K562 (cell line): ENCODE results near the gene LYPD5. TPM values are rescaled to one million over a fixed set of nuclear protein-coding genes. Genes with fewer than 3 reads are reported as not detected.

ENCODE experiments used
- C11orf30 ChIP-seq: fragments of 450-650 bp; IDR thresholded peaks from 2 replicates; pipeline ENCODE4 v1.6.1; 2016; ENCODE audit warnings: low read depth, mild to moderate bottlenecking
- HOXB6 ChIP-seq: fragments of 250-450 bp; sonication (Bioruptor Pico); IDR thresholded peaks from 2 replicates; pipeline ENCODE4 v1.5.1; 2022; ENCODE audit warnings: mild to moderate bottlenecking, borderline replicate concordance
- ILK ChIP-seq: fragments of 450-650 bp; IDR thresholded peaks from 2 replicates; pipeline ENCODE4 v1.6.1; 2016; ENCODE audit warnings: missing genetic modification characterization, low read depth, mild to moderate bottlenecking, missing compliant biosample characterization, moderate library complexity, borderline replicate concordance
- NELFE ChIP-seq: IDR thresholded peaks from 2 replicates; pipeline ENCODE4 v1.6.1; 2011; ENCODE audit warnings: mild to moderate bottlenecking; ENCODE audit not compliant: insufficient read depth, insufficient read length
- PPARD ChIP-seq: fragments of 250-450 bp; sonication (Bioruptor Pico); IDR thresholded peaks from 2 replicates; pipeline ENCODE4 v1.8.0; 2022; ENCODE audit warnings: inconsistent platforms, mild to moderate bottlenecking, moderate library complexity
- ZNF274 ChIP-seq: IDR thresholded peaks from 2 replicates; pipeline ENCODE4 v1.6.1; 2011; ENCODE audit warnings: low read depth, mild to moderate bottlenecking, low read length, moderate library complexity, borderline replicate concordance
- ZNF3 ChIP-seq: fragments of 250-450 bp; sonication (Bioruptor Pico); IDR thresholded peaks from 2 replicates; pipeline ENCODE4 v1.5.0; 2021; ENCODE audit warnings: mild to moderate bottlenecking, moderate library complexity
- ZNF695 ChIP-seq: fragments of 450-650 bp; formaldehyde crosslinking; IDR thresholded peaks from 2 replicates; pipeline ENCODE4 v1.4.0; 2020; ENCODE audit warnings: mild to moderate bottlenecking, moderate library complexity
- polyA plus RNA-seq, 8 experiments: library from polyadenylated mRNA; depleted of rRNA in 4 of 8; stranded (reverse) in 5 of 8; unstranded in 3 of 8; fragments of >200 nt; fragmentation: Nextera tagmentation in 2 of 8; fragmentation: Illumina TruSeq in 1 of 8; extraction: Ambion mirVana in 2 of 8; extraction: Trizol in 1 of 8; gene quantifications; 2 replicates each; pipeline versions ENCODE4 v1.2.1 to v1.2.3, GENCODE V29; 2011 to 2014; ENCODE audit warnings: inconsistent platforms in 1 of 8, missing spikeins in 1 of 8
- total RNA-seq, 7 experiments: library from RNA; depleted of rRNA in 6 of 7; stranded (reverse); fragments of >200 nt in 6 of 7; fragmentation: Illumina TruSeq in 2 of 7; extraction: Trizol in 2 of 7; gene quantifications; 2 replicates each; pipeline versions ENCODE4 v1.2.1 to v1.2.3, GENCODE V29; 2011 to 2021; ENCODE audit warnings: low replicate concordance in 1 of 7
- TF ChIP-seq, protein P1 (sequence below), 2 experiments: fragments of 450-650 bp; conservative IDR thresholded peaks; 2 replicates each; pipeline ENCODE4 v1.6.1; 2017; ENCODE audit warnings: mild to moderate bottlenecking in 2 of 2, moderate library complexity in 2 of 2
- TF ChIP-seq, protein P2 (sequence below): fragments of 450-650 bp; formaldehyde crosslinking; IDR thresholded peaks from 2 replicates; pipeline ENCODE4 v1.4.0; 2022; ENCODE audit warnings: missing genetic modification characterization

The LYPD5 gene
- total and polyA plus RNA-seq, 9 of the 15 experiments (the other 6 are each of a cell fraction or from before 2014, with no cell fraction given): 0.03 to 0.22 (median 0.10) TPM; not detected in 3

DNA sequence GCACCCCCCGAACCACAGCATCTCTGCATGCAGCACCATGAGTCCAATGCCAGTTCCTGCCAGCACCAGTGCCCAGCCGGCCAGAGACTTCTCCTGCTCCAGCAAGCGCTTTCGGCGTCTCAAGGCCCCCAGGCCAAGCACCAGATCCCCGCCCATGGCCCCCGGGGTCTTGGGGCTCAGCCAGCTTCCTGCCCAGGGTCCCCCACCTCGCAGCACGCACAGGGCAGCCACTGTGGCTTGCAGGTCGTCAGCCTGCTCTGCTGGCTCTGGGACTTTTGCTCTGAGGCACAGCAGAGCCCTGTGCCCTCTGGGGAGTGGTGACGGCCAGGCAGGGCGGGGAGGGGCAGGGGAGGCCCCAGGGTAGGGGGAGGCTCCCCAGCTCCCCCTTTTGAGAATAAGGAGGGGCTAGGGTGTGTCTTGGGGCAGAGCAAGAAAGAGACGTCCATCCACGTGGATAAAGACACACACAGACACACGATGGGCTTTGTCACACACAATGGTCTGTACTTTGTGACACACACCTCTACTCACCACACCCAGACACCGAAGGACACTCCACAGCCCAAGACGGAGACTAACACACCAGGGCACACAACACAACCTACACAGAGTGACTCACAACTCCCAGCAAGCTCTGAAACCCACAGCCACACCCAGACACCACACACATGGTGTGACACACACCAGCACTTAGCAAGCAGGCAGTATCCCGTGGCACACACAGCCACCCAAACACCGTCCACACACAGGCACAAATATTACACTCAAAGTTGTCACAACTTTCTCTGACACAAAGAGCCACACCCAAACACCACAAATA is 21.3 kb downstream of the LYPD5 start, which contains the start of gene KCNN4 (continued):
- TF ChIP-seq, protein P1, sequence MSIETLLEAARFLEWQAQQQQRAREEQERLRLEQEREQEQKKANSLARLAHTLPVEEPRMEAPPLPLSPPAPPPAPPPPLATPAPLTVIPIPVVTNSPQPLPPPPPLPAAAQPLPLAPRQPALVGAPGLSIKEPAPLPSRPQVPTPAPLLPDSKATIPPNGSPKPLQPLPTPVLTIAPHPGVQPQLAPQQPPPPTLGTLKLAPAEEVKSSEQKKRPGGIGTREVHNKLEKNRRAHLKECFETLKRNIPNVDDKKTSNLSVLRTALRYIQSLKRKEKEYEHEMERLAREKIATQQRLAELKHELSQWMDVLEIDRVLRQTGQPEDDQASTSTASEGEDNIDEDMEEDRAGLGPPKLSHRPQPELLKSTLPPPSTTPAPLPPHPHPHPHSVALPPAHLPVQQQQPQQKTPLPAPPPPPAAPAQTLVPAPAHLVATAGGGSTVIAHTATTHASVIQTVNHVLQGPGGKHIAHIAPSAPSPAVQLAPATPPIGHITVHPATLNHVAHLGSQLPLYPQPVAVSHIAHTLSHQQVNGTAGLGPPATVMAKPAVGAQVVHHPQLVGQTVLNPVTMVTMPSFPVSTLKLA (conservative IDR thresholded peaks at IDR 0.05): peak; percentile 65 to 80; a peak in 3 of 4 replicates
- TF ChIP-seq ZNF3 (no peak), ZNF274 (no peak), C11orf30 (no peak), ZNF695 (CRISPR knock-in tag) (no peak), PPARD (no peak), HOXB6 (CRISPR knock-in tag) (no peak), NELFE (no peak), ILK (tag) (no peak)
- TF ChIP-seq, protein P2, sequence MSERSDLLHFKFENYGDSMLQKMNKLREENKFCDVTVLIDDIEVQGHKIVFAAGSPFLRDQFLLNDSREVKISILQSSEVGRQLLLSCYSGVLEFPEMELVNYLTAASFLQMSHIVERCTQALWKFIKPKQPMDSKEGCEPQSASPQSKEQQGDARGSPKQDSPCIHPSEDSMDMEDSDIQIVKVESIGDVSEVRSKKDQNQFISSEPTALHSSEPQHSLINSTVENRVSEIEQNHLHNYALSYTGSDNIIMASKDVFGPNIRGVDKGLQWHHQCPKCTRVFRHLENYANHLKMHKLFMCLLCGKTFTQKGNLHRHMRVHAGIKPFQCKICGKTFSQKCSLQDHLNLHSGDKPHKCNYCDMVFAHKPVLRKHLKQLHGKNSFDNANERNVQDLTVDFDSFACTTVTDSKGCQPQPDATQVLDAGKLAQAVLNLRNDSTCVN (CRISPR knock-in tag): no peak
